ENCODE measurements around the gene SLC30A9.

GRCh38 chr4:42101446-42101975 lies 111.2 kb downstream of the SLC30A9 start:
- no peak for TF ChIP-seq CTCF (conservative IDR thresholded peaks at IDR 0.05; ENCODE audit: low read depth in 2 of 2)
- TF ChIP-seq EZH2phosphoT487 (IDR thresholded peaks at IDR 0.05; ENCODE audit: unreplicated experiment) = no peak

Data from GM23338 (cell line).